Neural progenitor cell (in vitro differentiated cells): ENCODE measurements around the gene TCF4. TPM values are rescaled to one million over a fixed set of nuclear protein-coding genes. Genes with fewer than 3 reads are reported as not detected.

Experiments used
- DNase-seq: peaks from one replicate; pipeline ENCODE4 v3.0.0-alpha.2; 2016; ENCODE audit warnings: low spot score
- H2AFZ ChIP-seq: fragments of 200-600 bp; sonication (generic); replicated peaks from 2 replicates; pipeline ENCODE4 v1.6.1; 2016; ENCODE audit warnings: antibody characterized with exemption
- H3F3A ChIP-seq: fragments of 200-600 bp; sonication (generic); 2 replicates; pipeline ENCODE4 v1.6.1; 2016; ENCODE audit warnings: antibody characterized with exemption, low read depth
- H3K27ac ChIP-seq: fragments of 200-600 bp; sonication (generic); 2 replicates; pipeline ENCODE4 v1.5.1; 2016; ENCODE audit warnings: mild to moderate bottlenecking
- H3K27me3 ChIP-seq: fragments of 200-600 bp; sonication (generic); 2 replicates; pipeline ENCODE4 v1.6.1; 2016; ENCODE audit warnings: mild to moderate bottlenecking, moderate library complexity
- H3K36me3 ChIP-seq: fragments of 200-600 bp; sonication (generic); 2 replicates; pipeline ENCODE4 v1.5.1; 2016
- H3K4me1 ChIP-seq: fragments of 200-600 bp; sonication (generic); 2 replicates; pipeline ENCODE4 v1.6.1; 2016; ENCODE audit warnings: mixed run types
- H3K4me2 ChIP-seq: fragments of 200-600 bp; sonication (generic); 2 replicates; pipeline ENCODE4 v1.6.1; 2016
- H3K4me3 ChIP-seq: fragments of 200-600 bp; sonication (generic); 2 replicates; pipeline ENCODE4 v1.5.1; 2016
- H3K79me2 ChIP-seq: fragments of 200-600 bp; sonication (generic); 2 replicates; pipeline ENCODE4 v1.6.1; 2016; ENCODE audit warnings: low read depth
- H3K9ac ChIP-seq: fragments of 200-600 bp; sonication (generic); 2 replicates; pipeline ENCODE4 v1.6.1; 2016
- H3K9me3 ChIP-seq: fragments of 200-600 bp; sonication (generic); 2 replicates; pipeline ENCODE4 v1.5.1; 2016; ENCODE audit warnings: low read depth
- H4K20me1 ChIP-seq: fragments of 200-600 bp; sonication (generic); 2 replicates; pipeline ENCODE4 v1.6.1; 2016; ENCODE audit warnings: low read depth
- H3K27ac Mint-ChIP-seq: 3 replicates; pipeline ENCODE4 v1.8.0; 2021; ENCODE audit warnings: mixed read lengths
- H3K27me3 Mint-ChIP-seq: 2 replicates; pipeline ENCODE4 v1.8.0; 2022; ENCODE audit warnings: low read depth, mild to moderate bottlenecking, inconsistent platforms, moderate library complexity, mixed read lengths; ENCODE audit not compliant: insufficient read depth
- H3K36me3 Mint-ChIP-seq: 3 replicates; pipeline ENCODE4 v1.8.0; 2021; ENCODE audit warnings: mixed read lengths
- H3K4me1 Mint-ChIP-seq: 3 replicates; pipeline ENCODE4 v1.8.0; 2021; ENCODE audit warnings: mixed read lengths
- H3K4me3 Mint-ChIP-seq: 3 replicates; pipeline ENCODE4 v1.8.0; 2021; ENCODE audit warnings: mild to moderate bottlenecking, moderate library complexity, mixed read lengths
- H3K9me3 Mint-ChIP-seq: 3 replicates; pipeline ENCODE4 v1.8.0; 2020; ENCODE audit warnings: mixed read lengths
- EZH2 ChIP-seq: fragments of 200-600 bp; sonication (generic); IDR thresholded peaks from 2 replicates; pipeline ENCODE4 v1.6.1; 2017; ENCODE audit warnings: antibody characterized with exemption, mild to moderate bottlenecking, moderate library complexity
- EZH2phosphoT487 ChIP-seq: fragments of 200-600 bp; sonication (generic); IDR thresholded peaks from 2 replicates; pipeline ENCODE4 v1.6.1; 2017; ENCODE audit warnings: antibody characterized with exemption
- total RNA-seq: library from RNA; depleted of rRNA; stranded (reverse); fragments of >200 nt; gene quantifications from 2 replicates; pipeline ENCODE4 v1.2.3, GENCODE V29; 2015; ENCODE audit warnings: low replicate concordance
- TF ChIP-seq, protein P1 (sequence below): fragments of 200-600 bp; sonication (generic); IDR thresholded peaks from 2 replicates; pipeline ENCODE4 v1.5.1; 2017; ENCODE audit warnings: antibody characterized with exemption, mild to moderate bottlenecking

TCF4 gene
- total RNA-seq, 1 donor from 2014 or later: 161 TPM

GRCh38 chr18:55248495-55248894 lies 339.5 kb downstream of the TCF4 start:
- H4K20me1 ChIP-seq: no peaks in the 10 kb centered on the region
- no peaks in the 10 kb centered on the region for H3K27me3 Mint-ChIP-seq
- H3K9me3 Mint-ChIP-seq: no peaks in the 10 kb centered on the region
- H2AFZ ChIP-seq: no peak overlapping the region
- no peak overlapping the region for H3K4me3 Mint-ChIP-seq
- peaks cover 11% of the 10 kb centered on the region for H3K4me1 Mint-ChIP-seq
- H3K4me2 ChIP-seq: no peak overlapping the region
- H3K27me3 ChIP-seq: no peaks in the 10 kb centered on the region
- no peak overlapping the region for H3K4me3 ChIP-seq
- H3K9ac ChIP-seq: no peak overlapping the region
- no peaks in the 10 kb centered on the region for H3F3A ChIP-seq
- no peaks in the 10 kb centered on the region for H3K9me3 ChIP-seq
- TF ChIP-seq EZH2phosphoT487: no peak
- TF ChIP-seq, protein P1, sequence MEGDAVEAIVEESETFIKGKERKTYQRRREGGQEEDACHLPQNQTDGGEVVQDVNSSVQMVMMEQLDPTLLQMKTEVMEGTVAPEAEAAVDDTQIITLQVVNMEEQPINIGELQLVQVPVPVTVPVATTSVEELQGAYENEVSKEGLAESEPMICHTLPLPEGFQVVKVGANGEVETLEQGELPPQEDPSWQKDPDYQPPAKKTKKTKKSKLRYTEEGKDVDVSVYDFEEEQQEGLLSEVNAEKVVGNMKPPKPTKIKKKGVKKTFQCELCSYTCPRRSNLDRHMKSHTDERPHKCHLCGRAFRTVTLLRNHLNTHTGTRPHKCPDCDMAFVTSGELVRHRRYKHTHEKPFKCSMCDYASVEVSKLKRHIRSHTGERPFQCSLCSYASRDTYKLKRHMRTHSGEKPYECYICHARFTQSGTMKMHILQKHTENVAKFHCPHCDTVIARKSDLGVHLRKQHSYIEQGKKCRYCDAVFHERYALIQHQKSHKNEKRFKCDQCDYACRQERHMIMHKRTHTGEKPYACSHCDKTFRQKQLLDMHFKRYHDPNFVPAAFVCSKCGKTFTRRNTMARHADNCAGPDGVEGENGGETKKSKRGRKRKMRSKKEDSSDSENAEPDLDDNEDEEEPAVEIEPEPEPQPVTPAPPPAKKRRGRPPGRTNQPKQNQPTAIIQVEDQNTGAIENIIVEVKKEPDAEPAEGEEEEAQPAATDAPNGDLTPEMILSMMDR: no peak
- no peak for TF ChIP-seq EZH2
- no peaks in the 10 kb centered on the region for H3K36me3 ChIP-seq
- H3K36me3 Mint-ChIP-seq: peaks cover 27% of the 10 kb centered on the region
- peaks cover 19% of the 10 kb centered on the region for H3K4me1 ChIP-seq
- H3K27ac ChIP-seq: no peak overlapping the region
- H3K27ac Mint-ChIP-seq: no peak overlapping the region
- H3K79me2 ChIP-seq: peaks cover 2% of the 10 kb centered on the region
- no peak for DNase-seq

- Histone ChIP-seq H3K4me3 (no peak overlapping the region), H3F3A (no peaks in the 10 kb centered on the region), H2AFZ (no peak overlapping the region), H3K27me3 (no peaks in the 10 kb centered on the region), H3K9me3 (no peaks in the 10 kb centered on the region), H3K4me2 (no peak overlapping the region), H3K4me1 (peaks cover 10% of the 10 kb centered on the region), H3K27ac (no peak overlapping the region), H3K79me2 (peaks cover 2% of the 10 kb centered on the region), H3K9ac (no peak overlapping the region), H3K36me3 (no peaks in the 10 kb centered on the region), H4K20me1 (no peaks in the 10 kb centered on the region)
- no peaks in the 10 kb centered on the region for H3K27me3 Mint-ChIP-seq
- H3K4me1 Mint-ChIP-seq: peaks cover 7% of the 10 kb centered on the region
- no peaks in the 10 kb centered on the region for H3K9me3 Mint-ChIP-seq
- H3K36me3 Mint-ChIP-seq: peaks cover 22% of the 10 kb centered on the region
- no peak overlapping the region for H3K27ac Mint-ChIP-seq
- TF ChIP-seq, protein P1: no peak
- TF ChIP-seq EZH2 (no peak), EZH2phosphoT487 (no peak)
- no peak for DNase-seq
- no peak overlapping the region for H3K4me3 Mint-ChIP-seq
Observed at GRCh38 chr18:55247032-55247431, 341.0 kb downstream of the TCF4 start.

DNA sequence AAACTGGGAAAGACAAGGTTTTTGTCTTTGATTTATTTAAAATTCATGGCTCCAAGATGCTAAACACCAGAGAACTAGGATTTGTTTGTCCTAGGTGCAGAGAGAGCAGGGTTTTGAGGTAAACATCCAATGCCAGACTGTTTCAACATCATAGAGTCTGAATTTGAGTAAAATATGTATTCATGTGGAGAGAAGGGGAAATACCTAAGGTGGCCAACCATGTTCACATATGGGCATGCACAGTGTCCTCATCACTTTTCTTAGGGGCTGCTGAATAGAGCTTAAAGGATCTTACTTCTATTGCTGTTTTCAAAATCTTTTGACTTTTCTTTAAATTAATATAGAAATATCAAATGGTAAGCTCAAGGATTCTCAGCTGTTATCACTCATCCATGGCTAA lies 341.7 kb downstream of the TCF4 start:
- peaks cover 2% of the 10 kb centered on the region for H3K4me1 ChIP-seq
- H3K4me2 ChIP-seq: no peak overlapping the region
- no peaks in the 10 kb centered on the region for H3K9me3 ChIP-seq
- H2AFZ ChIP-seq: no peak overlapping the region
- no peaks in the 10 kb centered on the region for H3F3A ChIP-seq
- H3K79me2 ChIP-seq: peaks cover 2% of the 10 kb centered on the region
- H3K27ac ChIP-seq: no peak overlapping the region
- peaks cover 5% of the 10 kb centered on the region for H3K4me1 Mint-ChIP-seq
- no peaks in the 10 kb centered on the region for H3K9me3 Mint-ChIP-seq
- peaks cover 20% of the 10 kb centered on the region for H3K36me3 Mint-ChIP-seq
- no peak overlapping the region for H3K4me3 ChIP-seq
- TF ChIP-seq, protein P1: no peak
- TF ChIP-seq EZH2phosphoT487: no peak
- no peak for TF ChIP-seq EZH2
- DNase-seq: no peak
- H3K4me3 Mint-ChIP-seq: no peak overlapping the region
- H3K27me3 Mint-ChIP-seq: no peaks in the 10 kb centered on the region
- H3K36me3 ChIP-seq: no peaks in the 10 kb centered on the region
- H3K27me3 ChIP-seq: no peaks in the 10 kb centered on the region
- no peak overlapping the region for H3K27ac Mint-ChIP-seq
- H3K9ac ChIP-seq: no peak overlapping the region
- H4K20me1 ChIP-seq: no peaks in the 10 kb centered on the region
